SU-DHL-6 (cell line): ENCODE data around the gene SHOC2.

Source experiments
- H2AFZ ChIP-seq: fragments of 200-600 bp; sonication (generic); 2 replicates; pipeline ENCODE4 v1.6.1; 2014; ENCODE audit warnings: low read depth, mild to moderate bottlenecking, moderate library complexity, mixed read lengths, antibody characterized with exemption, low read length; ENCODE audit not compliant: severe bottlenecking
- H3F3A ChIP-seq: fragments of 200-600 bp; shearing (Covaris generic); 2 replicates; pipeline ENCODE4 v1.6.0; 2016; ENCODE audit warnings: antibody characterized with exemption, mild to moderate bottlenecking; ENCODE audit not compliant: insufficient read depth
- H3K27ac ChIP-seq: fragments of 200-600 bp; sonication (generic); 2 replicates; pipeline ENCODE4 v1.5.1; 2016; ENCODE audit warnings: low read depth, mild to moderate bottlenecking, low read length, moderate library complexity, mixed read lengths
- H3K27me3 ChIP-seq: fragments of 200-600 bp; sonication (generic), shearing (Covaris generic); 2 replicates; pipeline ENCODE4 v1.6.0; 2014; ENCODE audit warnings: mild to moderate bottlenecking, low read length
- H3K36me3 ChIP-seq: fragments of 200-600 bp; sonication (generic); 2 replicates; pipeline ENCODE4 v1.6.1; 2014; ENCODE audit warnings: mild to moderate bottlenecking, low read length, mixed read lengths
- H3K4me2 ChIP-seq: fragments of 300-600, 200-600 bp; shearing (Covaris generic), sonication (generic); 2 replicates; pipeline ENCODE4 v1.6.0; 2014; ENCODE audit warnings: low read length, low read depth, mild to moderate bottlenecking; ENCODE audit not compliant: poor library complexity, severe bottlenecking
- H3K4me3 ChIP-seq: fragments of 200-600 bp; sonication (generic); 2 replicates; pipeline ENCODE4 v1.5.1; 2014; ENCODE audit warnings: antibody characterized with exemption, low read length, mild to moderate bottlenecking, mixed read lengths; ENCODE audit not compliant: insufficient read depth, poor library complexity, severe bottlenecking
- H3K79me2 ChIP-seq: fragments of 200-600 bp; sonication (generic); 2 replicates; pipeline ENCODE4 v1.6.1; 2014; ENCODE audit warnings: mild to moderate bottlenecking, low read length, moderate library complexity; ENCODE audit not compliant: insufficient read depth
- H3K9ac ChIP-seq: fragments of 200-600 bp; sonication (generic); 2 replicates; pipeline ENCODE4 v1.7.0; 2014; ENCODE audit warnings: mild to moderate bottlenecking, low read length
- H3K9me2 ChIP-seq: fragments of 200-600 bp; sonication (generic); replicated peaks from 2 replicates; pipeline ENCODE4 v1.6.1; 2014; ENCODE audit warnings: low read length; ENCODE audit not compliant: insufficient read depth
- H3K9me3 ChIP-seq: fragments of 200-600 bp; sonication (generic); 2 replicates; pipeline ENCODE4 v1.6.1; 2014; ENCODE audit warnings: low read length, mixed read lengths; ENCODE audit not compliant: insufficient read depth
- H4K20me1 ChIP-seq: fragments of 200-600 bp; sonication (generic); 2 replicates; pipeline ENCODE4 v1.6.1; 2014; ENCODE audit warnings: low read depth, mild to moderate bottlenecking, antibody characterized with exemption, low read length, moderate library complexity, mixed read lengths
- EZH2phosphoT487 ChIP-seq: fragments of 200-600 bp; sonication (generic), shearing (Covaris generic); conservative IDR thresholded peaks from 2 replicates; pipeline ENCODE4 v1.6.1; 2018; ENCODE audit warnings: mild to moderate bottlenecking, antibody characterized with exemption, low read length, moderate library complexity, mixed read lengths
- TF ChIP-seq, protein P1 (sequence below): fragments of 200-600 bp; sonication (generic); IDR thresholded peaks from one replicate; pipeline ENCODE4 v1.5.1; 2017; ENCODE audit warnings: antibody characterized with exemption, mild to moderate bottlenecking, low read length, moderate library complexity; ENCODE audit not compliant: insufficient read depth, poor library complexity, severe bottlenecking

The SHOC2 gene

DNA sequence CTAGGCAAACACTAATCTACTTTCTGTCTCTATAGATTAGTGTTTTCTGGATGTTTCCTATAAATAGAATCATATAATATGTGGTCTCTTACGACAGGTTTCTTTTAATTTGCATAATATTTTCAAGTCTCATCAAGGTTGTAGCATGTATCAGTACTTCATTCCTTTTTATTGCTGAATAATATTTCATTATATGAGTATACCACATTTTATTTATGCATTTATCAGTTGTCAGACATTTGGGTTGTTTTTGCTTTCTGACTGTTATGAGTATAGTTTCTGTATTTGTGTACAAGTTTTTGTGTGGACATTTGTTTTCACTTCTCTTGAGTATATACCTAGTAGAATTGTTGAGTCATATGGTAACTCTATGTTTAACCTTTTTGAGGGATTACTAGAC is 48.2 kb downstream of the SHOC2 start:
- H3K9me2 ChIP-seq = no peaks in the 10 kb centered on the region
- H3K4me3 ChIP-seq = no peak overlapping the region
- no peak overlapping the region for H3K27ac ChIP-seq
- no peaks in the 10 kb centered on the region for H3K27me3 ChIP-seq
- TF ChIP-seq, protein P1, sequence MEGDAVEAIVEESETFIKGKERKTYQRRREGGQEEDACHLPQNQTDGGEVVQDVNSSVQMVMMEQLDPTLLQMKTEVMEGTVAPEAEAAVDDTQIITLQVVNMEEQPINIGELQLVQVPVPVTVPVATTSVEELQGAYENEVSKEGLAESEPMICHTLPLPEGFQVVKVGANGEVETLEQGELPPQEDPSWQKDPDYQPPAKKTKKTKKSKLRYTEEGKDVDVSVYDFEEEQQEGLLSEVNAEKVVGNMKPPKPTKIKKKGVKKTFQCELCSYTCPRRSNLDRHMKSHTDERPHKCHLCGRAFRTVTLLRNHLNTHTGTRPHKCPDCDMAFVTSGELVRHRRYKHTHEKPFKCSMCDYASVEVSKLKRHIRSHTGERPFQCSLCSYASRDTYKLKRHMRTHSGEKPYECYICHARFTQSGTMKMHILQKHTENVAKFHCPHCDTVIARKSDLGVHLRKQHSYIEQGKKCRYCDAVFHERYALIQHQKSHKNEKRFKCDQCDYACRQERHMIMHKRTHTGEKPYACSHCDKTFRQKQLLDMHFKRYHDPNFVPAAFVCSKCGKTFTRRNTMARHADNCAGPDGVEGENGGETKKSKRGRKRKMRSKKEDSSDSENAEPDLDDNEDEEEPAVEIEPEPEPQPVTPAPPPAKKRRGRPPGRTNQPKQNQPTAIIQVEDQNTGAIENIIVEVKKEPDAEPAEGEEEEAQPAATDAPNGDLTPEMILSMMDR = no peak
- no peak for TF ChIP-seq EZH2phosphoT487
- peaks cover 97% of the 10 kb centered on the region for H3K79me2 ChIP-seq
- peaks cover 58% of the 10 kb centered on the region for H4K20me1 ChIP-seq
- H3F3A ChIP-seq = peaks cover 25% of the 10 kb centered on the region; the same call in 1 of the 2 replicates
- no peaks in the 10 kb centered on the region for H3K9me3 ChIP-seq
- H3K9ac ChIP-seq = no peak overlapping the region
- peaks cover 36% of the 10 kb centered on the region; the same call in 1 of the 2 replicates for H3K36me3 ChIP-seq
- H2AFZ ChIP-seq = no peak overlapping the region
- H3K4me2 ChIP-seq = no peak overlapping the region

DNA sequence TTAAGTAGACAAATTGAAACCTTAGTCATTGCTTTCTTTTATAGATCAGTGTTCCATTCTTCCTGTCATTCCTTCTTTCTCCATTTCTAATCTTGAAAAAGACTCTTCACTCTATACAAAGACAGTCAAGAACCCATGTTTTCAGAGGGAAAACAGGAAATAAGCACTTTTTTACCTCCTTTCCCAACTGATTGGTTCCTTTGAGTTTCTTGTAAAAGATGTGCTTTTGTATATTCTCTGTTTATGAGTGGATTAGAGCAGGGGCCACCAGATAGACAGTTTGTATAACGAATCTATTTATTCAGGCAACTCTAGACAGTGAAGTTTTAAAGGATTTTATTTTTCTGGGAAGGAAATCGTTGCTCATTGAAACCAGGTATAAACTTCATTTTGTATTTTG is 49.8 kb downstream of the SHOC2 start:
- peaks cover 52% of the 10 kb centered on the region for H4K20me1 ChIP-seq
- H3K36me3 ChIP-seq = peaks cover 35% of the 10 kb centered on the region; the same call in 1 of the 2 replicates
- no peak overlapping the region for H3K4me3 ChIP-seq
- TF ChIP-seq, protein P1 = no peak
- no peak for TF ChIP-seq EZH2phosphoT487
- peaks cover 25% of the 10 kb centered on the region; the same call in 1 of the 2 replicates for H3F3A ChIP-seq
- no peaks in the 10 kb centered on the region for H3K27me3 ChIP-seq
- H3K4me2 ChIP-seq = no peak overlapping the region
- H3K9me2 ChIP-seq = no peaks in the 10 kb centered on the region
- no peak overlapping the region for H3K27ac ChIP-seq
- H2AFZ ChIP-seq = no peak overlapping the region
- H3K9ac ChIP-seq = no peak overlapping the region
- no peaks in the 10 kb centered on the region for H3K9me3 ChIP-seq
- H3K79me2 ChIP-seq = peaks cover 97% of the 10 kb centered on the region

DNA sequence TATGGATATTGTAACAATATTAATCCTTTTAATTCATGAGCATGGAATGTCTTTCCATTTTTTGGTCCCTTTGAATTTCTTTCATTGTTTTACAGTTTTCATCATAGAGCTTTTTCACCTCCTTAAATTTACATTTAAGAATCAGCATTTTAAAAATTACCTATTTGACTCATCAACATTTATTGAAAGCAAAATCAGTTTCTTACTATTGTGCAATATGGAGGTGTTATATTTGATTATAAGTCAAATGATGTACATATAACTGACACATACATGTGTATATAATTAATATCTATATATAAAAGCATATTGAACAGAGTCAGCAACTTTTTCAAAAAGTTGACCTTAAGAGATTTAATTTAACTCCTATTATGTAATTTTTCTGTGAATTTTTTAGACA is 52.2 kb downstream of the SHOC2 start:
- peaks cover 22% of the 10 kb centered on the region; the same call in 1 of the 2 replicates for H3K36me3 ChIP-seq
- H3K9me3 ChIP-seq = no peaks in the 10 kb centered on the region
- H2AFZ ChIP-seq = no peak overlapping the region
- no peak overlapping the region for H3K4me2 ChIP-seq
- H3K9me2 ChIP-seq = no peaks in the 10 kb centered on the region
- H3K9ac ChIP-seq = no peak overlapping the region
- H3K4me3 ChIP-seq = no peak overlapping the region
- TF ChIP-seq, protein P1 = no peak
- no peak for TF ChIP-seq EZH2phosphoT487
- peaks cover 39% of the 10 kb centered on the region for H4K20me1 ChIP-seq
- H3K79me2 ChIP-seq = peaks cover 97% of the 10 kb centered on the region
- no peaks in the 10 kb centered on the region for H3K27me3 ChIP-seq
- H3K27ac ChIP-seq = no peak overlapping the region
- H3F3A ChIP-seq = peaks cover 11% of the 10 kb centered on the region; the same call in 1 of the 2 replicates
